Stimulated activated CD4-positive, alpha-beta T cell treated with anti-CD3 and anti-CD28 coated beads, Interleukin-12 subunit alpha, Interleukin-12 subunit beta, amount 100 ng/mL, for 24 hours (primary cell): ENCODE measurements around the gene TOB1.

ENCODE experiments used
- DNase-seq, 2 experiments: peaks; one replicate each; pipeline ENCODE4 v3.0.0-alpha.2; 2020; ENCODE audit warnings: low read depth in 2 of 2

Gene TOB1

GRCh38 chr17:50866261-50866949, at the start of gene TOB1:
Gene TOB1 (minus strand): TSS chr17:50866354. CDS start chr17:50864017, 2,337 bp downstream.
- DNase-seq = peak; percentile 92 to 96

GRCh38 chr17:50914505-50915063, 48.4 kb upstream of the TOB1 start:
- DNase-seq = no peak

GRCh38 chr17:50913120-50913519, 47.0 kb upstream of the TOB1 start:
- no peak for DNase-seq

GRCh38 chr17:50911890-50912289, 45.7 kb upstream of the TOB1 start:
- no peak for DNase-seq

GRCh38 chr17:50911450-50911849, 45.3 kb upstream of the TOB1 start:
- DNase-seq = no peak

GRCh38 chr17:50909765-50910605, 43.8 kb upstream of the TOB1 start:
- DNase-seq = peak in 1 of 2 experiments; percentile 59

- DNase-seq = no peak
Observed at GRCh38 chr17:50908860-50909764, 43.0 kb upstream of the TOB1 start.

GRCh38 chr17:50908140-50908859, 42.1 kb upstream of the TOB1 start:
- no peak for DNase-seq

GRCh38 chr17:50906443-50906842, 40.3 kb upstream of the TOB1 start:
- DNase-seq = no peak

GRCh38 chr17:50905460-50905803, 39.3 kb upstream of the TOB1 start:
- no peak for DNase-seq

- DNase-seq = no peak
Observed at GRCh38 chr17:50904518-50905459, 38.6 kb upstream of the TOB1 start.

- DNase-seq = no peak
Observed at GRCh38 chr17:50903604-50904517, 37.7 kb upstream of the TOB1 start.

- DNase-seq = no peak
Observed at GRCh38 chr17:50902372-50903353, 36.5 kb upstream of the TOB1 start.

GRCh38 chr17:50900383-50900892, 34.3 kb upstream of the TOB1 start:
- no peak for DNase-seq

- DNase-seq = no peak
Observed at GRCh38 chr17:50899559-50900319, 33.6 kb upstream of the TOB1 start.

GRCh38 chr17:50899005-50899460, 32.9 kb upstream of the TOB1 start:
- no peak for DNase-seq
